Endothelial cell of umbilical vein (primary cell): ENCODE results near the gene CAND2. TPM values are rescaled to one million over a fixed set of nuclear protein-coding genes. Genes with fewer than 3 reads are reported as not detected.

ENCODE experiments used
- BruUV-seq: library from RNA; stranded (reverse); fragments of 400-500 nt; replicated peaks from 2 replicates; lab custom pipeline; 2021; lab: Mats Ljungman, UMichigan
- CTCF ChIA-PET: fragments of 300-600, 350-600 bp; sonication (Branson Sonifier 250); formaldehyde crosslinking; loops from one replicate; lab custom pipeline; 2021; ENCODE audit warnings: antibody characterized with exemption, inconsistent platforms; lab: Charles Lee
- POLR2A ChIA-PET: fragments of 300-600, 350-600 bp; sonication (Branson Sonifier 250); formaldehyde crosslinking; loops from one replicate; lab custom pipeline; 2021; ENCODE audit warnings: antibody characterized with exemption, inconsistent platforms; lab: Charles Lee
- DNase-seq: peaks from one replicate; pipeline ENCODE4 v3.0.0-alpha.2; 2011; ENCODE audit warnings: low read depth, low spot score
- FAIRE-seq: peaks from 2 replicates; lab custom pipeline; 2011; peaks lifted over from hg19 to GRCh38; lab: Jason Lieb, UNC
- H2AFZ ChIP-seq: 2 replicates; pipeline ENCODE4 v1.6.0; 2012; ENCODE audit warnings: low read depth, low read length, control low read depth, inconsistent platforms
- H3K27ac ChIP-seq: 2 replicates; pipeline ENCODE4 v1.5.1; 2011; ENCODE audit warnings: low read depth, mild to moderate bottlenecking, control low read depth, low read length, moderate library complexity; ENCODE audit not compliant: insufficient read depth
- H3K27me3 ChIP-seq, 2 experiments: 2 replicates each; pipeline versions ENCODE4 v1.6.0 to v1.6.1; 2011; ENCODE audit warnings: low read length in 2 of 2, mixed read lengths in 1 of 2; ENCODE audit not compliant: control insufficient read depth in 2 of 2, insufficient read depth in 2 of 2
- H3K36me3 ChIP-seq, 2 experiments: 2 replicates in 1 of 2; 3 replicates in 1 of 2; pipeline ENCODE4 v1.5.1; 2011; ENCODE audit warnings: low read length in 2 of 2, mild to moderate bottlenecking in 1 of 2, moderate library complexity in 1 of 2; ENCODE audit not compliant: control insufficient read depth in 2 of 2, insufficient read depth in 2 of 2; ENCODE audit errors: extremely low read depth in 1 of 2
- H3K4me1 ChIP-seq: 3 replicates; pipeline ENCODE4 v1.5.1; 2011; ENCODE audit warnings: mild to moderate bottlenecking, low read length; ENCODE audit not compliant: control insufficient read depth, insufficient read depth; ENCODE audit errors: extremely low read depth
- H3K4me2 ChIP-seq: 2 replicates; pipeline ENCODE4 v1.6.1; 2011; ENCODE audit warnings: low read length, control low read depth, mixed read lengths; ENCODE audit not compliant: insufficient read depth
- H3K4me3 ChIP-seq, 3 experiments: fragments of 200-600 bp in 1 of 3; sonication (generic), shearing (Covaris generic) in 1 of 3; replicated peaks in 1 of 3; 2 replicates each; pipeline ENCODE4 v1.5.1; 2011 to 2016; ENCODE audit warnings: control low read depth in 3 of 3, low read length in 3 of 3, mild to moderate bottlenecking in 2 of 3, inconsistent platforms in 1 of 3, low read depth in 1 of 3, moderate library complexity in 1 of 3; ENCODE audit not compliant: insufficient read depth in 1 of 3
- H3K79me2 ChIP-seq: 2 replicates; pipeline ENCODE4 v1.6.0; 2012; ENCODE audit warnings: low read length, inconsistent platforms; ENCODE audit not compliant: control insufficient read depth, insufficient read depth
- H3K9ac ChIP-seq: replicated peaks from 2 replicates; pipeline ENCODE3; 2011; ENCODE audit warnings: low read length, control low read depth; ENCODE audit not compliant: insufficient read depth; ENCODE audit errors: extremely low read depth
- H3K9me1 ChIP-seq: replicated peaks from 3 replicates; pipeline ENCODE4 v1.6.0; 2011; ENCODE audit warnings: mild to moderate bottlenecking, low read length; ENCODE audit not compliant: control insufficient read depth, insufficient read depth; ENCODE audit errors: extremely low read depth
- H3K9me3 ChIP-seq: replicated peaks from 2 replicates; pipeline ENCODE4 v1.5.1; 2012; ENCODE audit warnings: low read length, inconsistent platforms; ENCODE audit not compliant: control insufficient read depth, insufficient read depth
- H4K20me1 ChIP-seq: replicated peaks from 2 replicates; pipeline ENCODE3; 2011; ENCODE audit warnings: mild to moderate bottlenecking, low read length; ENCODE audit not compliant: control insufficient read depth, insufficient read depth; ENCODE audit errors: extremely low read depth
- EZH2 ChIP-seq: IDR thresholded peaks from 2 replicates; pipeline ENCODE4 v1.6.1; 2012; ENCODE audit warnings: borderline replicate concordance, low read depth, mild to moderate bottlenecking, moderate library complexity, low read length, inconsistent platforms; ENCODE audit not compliant: severe bottlenecking
- FOS ChIP-seq: IDR thresholded peaks from 2 replicates; pipeline ENCODE4 v1.6.1; 2011; ENCODE audit warnings: mild to moderate bottlenecking, low read length, moderate library complexity, borderline replicate concordance; ENCODE audit not compliant: insufficient read depth
- GATA2 ChIP-seq: IDR thresholded peaks from 2 replicates; pipeline ENCODE4 v1.7.0; 2011; ENCODE audit warnings: low read depth, mild to moderate bottlenecking, moderate library complexity, mixed read lengths, low read length; ENCODE audit not compliant: insufficient read length, insufficient read depth
- JUN ChIP-seq: IDR thresholded peaks from 2 replicates; pipeline ENCODE4 v1.6.1; 2011; ENCODE audit warnings: borderline replicate concordance, low read depth; ENCODE audit not compliant: insufficient read length, insufficient read depth
- MYC ChIP-seq: IDR thresholded peaks from one replicate; pipeline ENCODE4 v1.6.1; 2011; ENCODE audit warnings: mild to moderate bottlenecking, low read depth, low read length
- POLR2A ChIP-seq: IDR thresholded peaks from 2 replicates; pipeline ENCODE4 v1.6.1; 2012; ENCODE audit warnings: low read depth, mild to moderate bottlenecking, control low read depth, low read length
- POLR2AphosphoS5 ChIP-seq: IDR thresholded peaks from 2 replicates; pipeline ENCODE4 v1.6.1; 2012; ENCODE audit warnings: low read depth, mild to moderate bottlenecking, control low read depth, low read length, moderate library complexity; ENCODE audit not compliant: insufficient read depth
- dilution Hi-C: fragments of 300-500 bp; cut with MboI; formaldehyde crosslinking; loops from one replicate; pipeline ENCODE4 v1.15.0; 2019; ENCODE audit warnings: low sequenced_read_pairs; ENCODE audit not compliant: extremely low pct_ligation_motif_present
- intact Hi-C: fragments of 100-400 bp; cut with micrococcal nuclease; formaldehyde crosslinking; loops from one replicate; pipeline ENCODE4 v1.10.0; 2022
- polyA plus RNA-seq, 4 experiments: library from polyadenylated mRNA; depleted of rRNA in 3 of 4; stranded (reverse) in 3 of 4; unstranded in 1 of 4; fragments of >200 nt; gene quantifications; 2 replicates each; pipeline versions ENCODE4 v1.2.1 to v1.2.3, GENCODE V29; 2011 to 2012; ENCODE audit warnings: missing spikeins in 1 of 4
- total RNA-seq: library from RNA; stranded (reverse); gene quantifications from 2 replicates; pipeline ENCODE4 v1.2.3, GENCODE V29; 2021
- TF ChIP-seq, protein P1 (sequence below), 2 donors: IDR thresholded peaks; 1 replicate in 1 of 2; 2 replicates in 1 of 2; pipeline ENCODE4 v1.5.1; 2011; ENCODE audit warnings: low read length in 2 of 2, mild to moderate bottlenecking in 2 of 2, moderate library complexity in 2 of 2, control low read depth in 1 of 2, inconsistent platforms in 1 of 2, low read depth in 1 of 2; ENCODE audit not compliant: insufficient read depth in 1 of 2; ENCODE audit errors: extremely low read depth in 1 of 2
- TF ChIP-seq, protein P2 (sequence below): IDR thresholded peaks from 2 replicates; pipeline ENCODE4 v1.6.1; 2011; ENCODE audit not compliant: insufficient read depth, insufficient read length

CAND2 gene
- total and polyA plus RNA-seq, 2 donors (not counting 3 experiments of a cell fraction or from before 2014, with no cell fraction given) = 7.1 to 11.0 TPM

DNA sequence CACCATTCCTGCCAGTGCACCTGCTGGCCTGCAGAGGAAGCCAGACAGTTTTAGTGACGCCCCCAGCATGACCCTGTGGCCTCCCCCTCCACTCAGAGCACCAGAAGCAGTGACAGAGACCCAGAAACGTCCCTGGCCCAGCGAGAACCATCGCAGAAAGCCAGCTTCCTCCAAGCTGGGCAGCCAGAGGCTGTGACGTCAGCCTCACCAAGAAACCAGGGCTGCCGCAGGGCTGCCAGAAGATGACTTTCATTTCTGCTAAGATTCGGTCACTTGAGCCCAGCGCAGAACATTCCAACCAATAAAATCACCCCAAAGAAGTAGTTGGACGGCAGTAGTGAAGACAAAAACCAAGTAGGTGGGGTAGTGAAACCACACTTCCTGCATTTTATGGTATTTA is 74.5 kb downstream of the CAND2 start:
- H3K9me1 ChIP-seq = no peaks in the 10 kb centered on the region
- H3K4me3 ChIP-seq = no peak overlapping the region
- H2AFZ ChIP-seq = no peak overlapping the region
- dilution Hi-C loops = no loop called here
- no peaks in the 10 kb centered on the region for H3K4me1 ChIP-seq
- CTCF ChIA-PET = interaction anchor here (6.6 to 8.0 kb wide), 2 partner anchors 18 to 114 kb away, joined by 80 to 101 read pairs; no protein-coding TSS in a partner anchor
- intact Hi-C loops = no loop called here
- H3K9ac ChIP-seq = no peak overlapping the region
- H3K27me3 ChIP-seq = peaks cover 0 to 1% of the 10 kb centered on the region in 2 experiments
- H3K79me2 ChIP-seq = no peaks in the 10 kb centered on the region
- no peak for FAIRE-seq
- POLR2A ChIA-PET = no interaction called here
- no peak overlapping the region for H3K27ac ChIP-seq
- BruUV-seq = no TSS peak
- no peaks in the 10 kb centered on the region for H3K36me3 ChIP-seq
- DNase-seq = no peak
- no peaks in the 10 kb centered on the region for H4K20me1 ChIP-seq
- H3K4me2 ChIP-seq = no peak overlapping the region
- TF ChIP-seq GATA2 (no peak), POLR2AphosphoS5 (no peak), EZH2 (no peak), POLR2A (no peak), FOS (no peak), MYC (no peak), JUN (no peak)
- TF ChIP-seq, protein P1, sequence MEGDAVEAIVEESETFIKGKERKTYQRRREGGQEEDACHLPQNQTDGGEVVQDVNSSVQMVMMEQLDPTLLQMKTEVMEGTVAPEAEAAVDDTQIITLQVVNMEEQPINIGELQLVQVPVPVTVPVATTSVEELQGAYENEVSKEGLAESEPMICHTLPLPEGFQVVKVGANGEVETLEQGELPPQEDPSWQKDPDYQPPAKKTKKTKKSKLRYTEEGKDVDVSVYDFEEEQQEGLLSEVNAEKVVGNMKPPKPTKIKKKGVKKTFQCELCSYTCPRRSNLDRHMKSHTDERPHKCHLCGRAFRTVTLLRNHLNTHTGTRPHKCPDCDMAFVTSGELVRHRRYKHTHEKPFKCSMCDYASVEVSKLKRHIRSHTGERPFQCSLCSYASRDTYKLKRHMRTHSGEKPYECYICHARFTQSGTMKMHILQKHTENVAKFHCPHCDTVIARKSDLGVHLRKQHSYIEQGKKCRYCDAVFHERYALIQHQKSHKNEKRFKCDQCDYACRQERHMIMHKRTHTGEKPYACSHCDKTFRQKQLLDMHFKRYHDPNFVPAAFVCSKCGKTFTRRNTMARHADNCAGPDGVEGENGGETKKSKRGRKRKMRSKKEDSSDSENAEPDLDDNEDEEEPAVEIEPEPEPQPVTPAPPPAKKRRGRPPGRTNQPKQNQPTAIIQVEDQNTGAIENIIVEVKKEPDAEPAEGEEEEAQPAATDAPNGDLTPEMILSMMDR (IDR thresholded peaks at IDR 0.05; ENCODE audit: extremely low read depth in 1 of 2, insufficient read depth in 1 of 2, low read depth in 1 of 2, low read length in 2 of 2) = no peak
- TF ChIP-seq, protein P2, sequence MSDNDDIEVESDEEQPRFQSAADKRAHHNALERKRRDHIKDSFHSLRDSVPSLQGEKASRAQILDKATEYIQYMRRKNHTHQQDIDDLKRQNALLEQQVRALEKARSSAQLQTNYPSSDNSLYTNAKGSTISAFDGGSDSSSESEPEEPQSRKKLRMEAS = no peak
- H3K9me3 ChIP-seq = no peaks in the 10 kb centered on the region
